GM12865 (cell line): ENCODE results near the gene RGS6.
A peak's percentile ranks its signal among the peaks of the same experiment; 100 is the strongest.

Experiments used
- DNase-seq: peaks from one replicate; pipeline ENCODE4 v3.0.0; 2010; ENCODE audit warnings: low read depth
- H3K4me3 ChIP-seq: 2 replicates; pipeline ENCODE4 v1.5.1; 2011; ENCODE audit warnings: mild to moderate bottlenecking, low read depth, low read length, control low read depth
- CTCF ChIP-seq: IDR thresholded peaks from 2 replicates; pipeline ENCODE4 v1.5.1; 2011; ENCODE audit warnings: low read length, control low read depth, low read depth, inconsistent platforms; ENCODE audit not compliant: insufficient read depth; ENCODE audit errors: missing control alignments

Gene RGS6

DNA sequence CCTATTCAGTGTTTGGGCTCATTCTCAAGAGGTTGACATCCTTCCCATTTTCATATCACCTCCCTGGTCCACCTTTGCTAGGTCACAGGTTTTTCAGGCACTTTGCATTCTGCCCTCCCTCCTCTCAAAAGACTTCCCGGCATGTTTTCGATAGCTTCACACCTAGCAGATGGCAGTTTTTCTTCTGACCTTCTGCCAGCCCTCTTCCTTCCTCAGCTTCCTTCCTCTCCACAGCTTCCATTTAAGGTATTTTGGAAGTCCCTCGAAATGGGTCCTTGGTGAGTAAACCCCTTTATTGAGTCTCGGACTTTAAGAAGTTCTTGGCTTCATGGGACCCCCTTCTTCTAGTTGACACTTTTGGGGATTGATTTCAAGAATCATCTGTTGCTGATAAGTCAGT lies 358.0 kb downstream of the RGS6 start:
- no peak overlapping the region for H3K4me3 ChIP-seq
- no peak for DNase-seq
- TF ChIP-seq CTCF: no peak

DNA sequence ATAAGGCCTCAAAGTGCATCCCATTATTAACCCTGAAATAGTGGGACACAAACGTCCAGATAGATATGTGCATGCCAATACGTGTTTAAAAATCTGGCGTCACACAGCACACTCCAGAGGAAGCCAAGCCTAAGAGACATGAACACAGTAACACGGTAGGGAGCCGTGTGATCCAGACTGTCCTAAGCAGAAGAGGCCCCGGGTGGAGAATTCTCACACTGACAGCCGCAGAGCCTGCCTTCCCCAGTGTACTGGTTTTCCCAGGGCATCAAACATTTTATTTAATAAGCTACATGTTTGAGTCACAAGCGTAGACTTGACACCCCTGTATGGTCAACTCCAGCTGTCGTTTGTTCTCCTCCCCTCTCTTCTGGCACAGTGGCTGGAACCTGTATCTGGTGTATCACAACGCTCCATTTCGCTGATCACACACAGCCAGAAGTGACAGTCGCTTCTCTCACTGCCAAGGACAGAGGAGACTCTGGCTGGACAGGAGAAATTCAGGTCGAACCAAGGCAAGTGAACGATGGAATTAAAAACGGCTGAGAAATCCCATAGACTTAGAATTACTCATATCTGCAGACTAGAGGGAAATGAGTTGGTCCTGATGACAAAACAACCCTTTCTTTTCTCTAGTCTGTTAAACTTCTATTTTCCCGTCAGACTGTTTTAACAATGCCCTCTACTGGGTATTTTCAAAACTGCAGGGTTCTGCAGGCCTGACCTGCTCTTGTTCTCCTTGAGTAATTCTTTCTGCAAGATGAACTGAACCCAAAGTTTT lies 359.9 kb downstream of the RGS6 start:
- TF ChIP-seq CTCF: peak; percentile 69
- peak; percentile 70 for DNase-seq
- H3K4me3 ChIP-seq: no peak overlapping the region

DNA sequence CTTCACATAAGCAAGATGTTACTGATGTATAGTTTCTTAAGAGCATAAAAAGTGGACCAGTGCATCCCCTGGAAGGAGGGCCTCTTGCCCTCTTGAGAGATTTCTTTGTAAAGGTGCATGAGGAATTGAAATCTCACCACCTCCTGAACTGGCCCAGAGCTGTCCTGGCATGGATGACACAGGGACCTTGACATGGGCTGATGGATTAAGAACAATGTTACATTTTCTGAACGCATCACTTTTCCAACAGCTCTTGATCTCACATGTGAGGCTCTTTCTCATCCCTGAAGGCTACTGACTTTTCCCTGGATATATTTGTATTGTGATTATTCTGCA lies 360.4 kb downstream of the RGS6 start:
- no peak overlapping the region for H3K4me3 ChIP-seq
- DNase-seq: no peak
- TF ChIP-seq CTCF: no peak

GRCh38 chr14:72301352-72301751 lies 369.1 kb downstream of the RGS6 start:
- H3K4me3 ChIP-seq: no peak overlapping the region
- TF ChIP-seq CTCF: no peak
- DNase-seq: no peak

DNA sequence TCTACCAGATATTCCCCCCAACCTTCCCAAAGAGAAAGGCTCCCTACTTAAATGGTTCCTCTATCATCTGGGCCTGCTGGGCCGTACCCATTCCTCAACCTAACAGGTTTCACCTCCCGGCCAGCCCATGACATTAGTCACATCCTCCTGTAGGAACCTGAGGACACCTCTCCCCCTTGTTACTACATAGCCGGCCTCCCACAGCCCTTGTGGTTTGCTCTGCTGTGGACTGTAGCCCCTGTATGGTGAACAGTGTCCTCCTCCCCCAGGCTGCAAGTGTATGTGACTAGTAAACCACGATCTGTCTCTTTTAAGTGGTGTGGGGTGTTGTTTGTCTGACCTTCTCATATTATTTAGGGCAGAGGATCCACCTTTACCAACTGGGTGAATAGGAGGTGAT lies 371.7 kb downstream of the RGS6 start:
- H3K4me3 ChIP-seq: no peak overlapping the region
- no peak for DNase-seq
- TF ChIP-seq CTCF: no peak

- peak; percentile 13 for DNase-seq
- TF ChIP-seq CTCF: no peak
- no peak overlapping the region for H3K4me3 ChIP-seq
These were observed 373.3 kb downstream of the RGS6 start for GRCh38 chr14:72305561-72305960.

DNA sequence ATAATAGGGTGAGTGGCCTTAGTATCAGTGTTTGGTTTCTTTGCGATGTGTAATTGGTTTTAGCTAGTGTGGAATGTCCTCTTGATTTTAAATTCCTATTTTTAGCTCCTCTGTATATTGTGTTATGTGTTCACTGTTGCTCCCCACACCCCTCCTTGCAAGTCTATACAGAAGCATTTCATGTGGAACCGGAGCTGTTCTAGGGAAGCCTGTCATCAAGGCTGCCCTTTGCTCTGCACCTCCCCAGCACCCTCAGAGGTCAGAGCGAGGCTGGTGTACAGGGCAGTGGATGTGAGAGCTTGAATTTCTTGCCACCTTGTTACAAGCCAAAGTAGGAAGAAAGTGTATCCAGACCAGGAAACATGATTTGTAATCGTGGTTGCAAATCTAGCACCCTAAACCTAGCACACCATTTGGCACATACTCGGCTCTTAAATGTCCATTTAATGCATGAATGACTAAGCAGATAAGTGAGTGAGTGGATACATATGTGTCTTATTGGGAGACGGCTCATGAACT lies 376.8 kb downstream of the RGS6 start:
- no peak for DNase-seq
- TF ChIP-seq CTCF: no peak
- H3K4me3 ChIP-seq: no peak overlapping the region
